Heart right ventricle (tissue), 16 donors: ENCODE measurements around the gene WDR64. TPM values are rescaled to one million over a fixed set of nuclear protein-coding genes. Genes with fewer than 3 reads are reported as not detected.

ENCODE experiments used
- ATAC-seq, 8 donors: fragments of 200-7000 bp; cut with Tn5 transposase; one replicate each; pipeline ENCODE4 v1.9.1; 2020; ENCODE audit warnings: mild to moderate bottlenecking in 8 of 8, moderate library complexity in 8 of 8, moderate number of reproducible peaks in 1 of 8
- DNase-seq, 2 donors: peaks; one replicate each; pipeline ENCODE4 v3.0.0-alpha.2; 2020
- H3K27ac ChIP-seq, 10 donors: fragments of 200-600 bp; sonication (generic) in 2 of 10; one replicate each; pipeline versions ENCODE4 v1.5.0 to v1.8.0; 2020 to 2022; ENCODE audit warnings: mild to moderate bottlenecking in 3 of 10
- H3K27me3 ChIP-seq, 7 donors: fragments of 200-600 bp; one replicate each; pipeline ENCODE4 v1.8.0; 2021 to 2022; ENCODE audit warnings: mild to moderate bottlenecking in 2 of 7
- H3K36me3 ChIP-seq, 9 donors: fragments of 200-600 bp; sonication (generic) in 1 of 9; one replicate each; pipeline versions ENCODE4 v1.5.0 to v1.8.0; 2020 to 2022; ENCODE audit warnings: mild to moderate bottlenecking in 2 of 9
- H3K4me1 ChIP-seq, 9 donors: fragments of 200-600 bp; sonication (generic) in 1 of 9; one replicate each; pipeline versions ENCODE4 v1.5.0 to v1.8.0; 2020 to 2022; ENCODE audit warnings: mild to moderate bottlenecking in 4 of 9
- H3K4me3 ChIP-seq, 10 donors: fragments of 200-600 bp; sonication (generic) in 2 of 10; one replicate each; pipeline versions ENCODE4 v1.5.0 to v1.8.0; 2020 to 2022; ENCODE audit warnings: mild to moderate bottlenecking in 7 of 10, moderate library complexity in 2 of 10
- H3K9me3 ChIP-seq, 11 donors: fragments of 200-600 bp in 10 of 11; sonication (generic) in 2 of 11; one replicate each; pipeline versions ENCODE4 v1.5.0 to v1.8.0; 2013 to 2022; ENCODE audit warnings: mild to moderate bottlenecking in 2 of 11, control low read depth in 1 of 11, moderate library complexity in 1 of 11
- WGBS, 2 donors: extraction: QIAGEN DNeasy Blood & Tissue Kit; methylation state at CpG; one replicate each; pipeline ENCODE4 v1.1.7; 2013; ENCODE audit warnings: inconsistent platforms in 1 of 2; 5-methylcytosine and 5-hydroxymethylcytosine counted together
- intact Hi-C, 10 donors: fragments of 100-400 bp; cut with DNase I; formaldehyde crosslinking; loops; one replicate each; pipeline versions ENCODE4 v1.11.1 to v1.14.2; 2022
- polyA plus RNA-seq, 2 donors: library from polyadenylated mRNA; stranded (reverse); fragments of 200-250 nt; gene quantifications; one replicate each; pipeline ENCODE4 v1.2.3, GENCODE V29; 2013
- total RNA-seq, 10 donors: library from RNA; stranded (reverse); fragmentation: NEBNext Ultra II Directional in 3 of 10; extraction: Animal tissue kit (Norgen Biotek cat#: 25700) in 3 of 10; gene quantifications; one replicate each; pipeline versions ENCODE4 v1.2.1 to v1.2.4, GENCODE V29; 2021 to 2023
- TF ChIP-seq, protein P1 (sequence below), 9 donors: fragments of 200-600 bp; sonication (generic) in 2 of 9; IDR thresholded peaks; one replicate each; pipeline versions ENCODE4 v1.5.0 to v1.8.0; 2021 to 2022; ENCODE audit warnings: antibody characterized with exemption in 9 of 9, mild to moderate bottlenecking in 5 of 9, moderate library complexity in 1 of 9
- donor health status: Arrhythmogenic right ventricular cardiomyopathy.
- donor health status: ischemic (EF 13 %, LVEDD 7.1; RV severe dilation, severe dysfunction).
- donor health status: healthy with polysubstance abuse.
- donor health status: DM: no; HTN: yes; CAD: no.
- donor health status: DM: no; HTN: no; CAD: no.
- donor health status: ischemic (EF 25% LVEDD 6.9; RV normal size, moderate dysfunction).
- donor health status: ischemic (EF 25% LVEDD 5.7; RV mildly dilated, moderate dysfunction).
- donor health status: healthy.
- donor health status: DM: yes; HTN: yes; CAD: no.
- donor health status: Ischemic cardiomyopathy.
- donor health status: ischemic (EF 35%, LVEDD 5.7; RV mildly dilated, moderate dysfunction).
- donor health status: nonischemic (EF 11% LVEDD 7.7; RV severe dilation, severe dysfunction).
- donor health status: DM: yes; HTN: yes; CAD: no.
- donor health status: PGD.
- donor health status: ischemic (EF 29% LVEDD 5.4; RV normal size, mild dysfunction).
- donor health status: nonischemic (EF 23%, LVEDD 6.1; RV moderate dilation, normal function).

WDR64 gene
- total and polyA plus RNA-seq, 12 donors: 0.59 TPM; not detected in 11

DNA sequence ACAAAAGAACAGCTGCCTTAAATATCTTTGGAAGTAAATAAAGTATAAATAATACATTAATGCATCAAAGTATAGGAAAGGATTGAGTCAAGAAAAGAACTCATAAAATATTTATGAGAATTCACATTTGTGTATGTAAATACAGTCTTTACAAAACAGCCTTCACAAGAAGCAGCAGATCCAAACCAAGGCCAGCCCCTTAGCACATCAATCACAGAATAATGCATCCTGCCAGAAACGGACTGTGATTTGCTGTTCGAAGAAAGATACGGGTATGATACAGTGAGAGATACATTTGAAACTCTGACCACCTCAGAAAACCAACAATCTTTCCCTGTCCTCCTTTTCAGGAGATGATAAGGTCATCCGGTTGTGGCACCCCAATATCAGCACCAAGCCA is 70.9 kb downstream of the WDR64 start:
- intact Hi-C loops: no loop called here
- TF ChIP-seq, protein P1, sequence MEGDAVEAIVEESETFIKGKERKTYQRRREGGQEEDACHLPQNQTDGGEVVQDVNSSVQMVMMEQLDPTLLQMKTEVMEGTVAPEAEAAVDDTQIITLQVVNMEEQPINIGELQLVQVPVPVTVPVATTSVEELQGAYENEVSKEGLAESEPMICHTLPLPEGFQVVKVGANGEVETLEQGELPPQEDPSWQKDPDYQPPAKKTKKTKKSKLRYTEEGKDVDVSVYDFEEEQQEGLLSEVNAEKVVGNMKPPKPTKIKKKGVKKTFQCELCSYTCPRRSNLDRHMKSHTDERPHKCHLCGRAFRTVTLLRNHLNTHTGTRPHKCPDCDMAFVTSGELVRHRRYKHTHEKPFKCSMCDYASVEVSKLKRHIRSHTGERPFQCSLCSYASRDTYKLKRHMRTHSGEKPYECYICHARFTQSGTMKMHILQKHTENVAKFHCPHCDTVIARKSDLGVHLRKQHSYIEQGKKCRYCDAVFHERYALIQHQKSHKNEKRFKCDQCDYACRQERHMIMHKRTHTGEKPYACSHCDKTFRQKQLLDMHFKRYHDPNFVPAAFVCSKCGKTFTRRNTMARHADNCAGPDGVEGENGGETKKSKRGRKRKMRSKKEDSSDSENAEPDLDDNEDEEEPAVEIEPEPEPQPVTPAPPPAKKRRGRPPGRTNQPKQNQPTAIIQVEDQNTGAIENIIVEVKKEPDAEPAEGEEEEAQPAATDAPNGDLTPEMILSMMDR (IDR thresholded peaks at IDR 0.05): no peak
- Histone ChIP-seq H3K27me3 (peaks cover 0 to 3% (median 0%) of the 10 kb centered on the region in 7 donors), H3K9me3 (peaks cover 0 to 8% (median 0%) of the 10 kb centered on the region in 11 donors), H3K27ac (no peak overlapping the region), H3K36me3 (no peaks in the 10 kb centered on the region), H3K4me1 (no peaks in the 10 kb centered on the region), H3K4me3 (no peak overlapping the region)
- no peak for DNase-seq
- WGBS, 2 donors: 69 to 74% methylated on average over 4 of the region's 4 CpGs
- ATAC-seq: no peak

DNA sequence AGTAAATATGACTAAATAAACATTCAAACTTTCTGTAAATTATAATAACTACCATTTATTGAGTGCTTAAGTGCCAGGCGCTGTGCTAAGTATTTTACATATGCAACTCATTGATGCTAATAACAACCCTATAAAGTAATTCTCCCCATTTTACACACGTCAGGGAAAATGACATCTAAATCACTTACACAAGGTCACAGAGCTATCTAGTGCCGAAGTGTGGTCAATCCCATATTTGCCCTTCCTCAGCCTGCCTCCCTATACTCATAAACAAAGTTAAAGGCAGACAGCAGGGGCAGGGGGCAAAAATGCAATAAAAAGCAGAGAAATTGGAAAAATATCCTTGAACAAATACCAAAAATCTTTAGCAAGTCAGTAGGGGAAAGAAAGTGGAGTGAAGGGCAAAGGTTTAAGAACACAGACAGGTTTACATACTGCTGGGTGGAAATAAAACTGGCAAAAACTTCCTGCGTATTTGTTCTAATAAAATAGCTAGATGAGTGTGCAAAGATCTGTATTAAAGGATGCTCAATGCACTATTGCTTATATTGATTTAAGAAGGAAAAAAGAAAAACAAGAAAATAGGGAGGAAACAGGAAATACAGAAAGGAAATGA is 72.8 kb downstream of the WDR64 start:
- WGBS, 2 donors: 68 to 71% methylated on average over 4 of the region's 4 CpGs
- no peaks in the 10 kb centered on the region for H3K4me1 ChIP-seq
- DNase-seq: no peak
- intact Hi-C loops: no loop called here
- TF ChIP-seq, protein P1 (IDR thresholded peaks at IDR 0.05): no peak
- H3K27ac ChIP-seq: no peak overlapping the region
- peaks cover 0 to 3% (median 0%) of the 10 kb centered on the region in 7 donors for H3K27me3 ChIP-seq
- H3K4me3 ChIP-seq: no peak overlapping the region
- no peaks in the 10 kb centered on the region for H3K36me3 ChIP-seq
- peaks cover 0 to 5% (median 0%) of the 10 kb centered on the region in 11 donors for H3K9me3 ChIP-seq
- ATAC-seq: no peak

DNA sequence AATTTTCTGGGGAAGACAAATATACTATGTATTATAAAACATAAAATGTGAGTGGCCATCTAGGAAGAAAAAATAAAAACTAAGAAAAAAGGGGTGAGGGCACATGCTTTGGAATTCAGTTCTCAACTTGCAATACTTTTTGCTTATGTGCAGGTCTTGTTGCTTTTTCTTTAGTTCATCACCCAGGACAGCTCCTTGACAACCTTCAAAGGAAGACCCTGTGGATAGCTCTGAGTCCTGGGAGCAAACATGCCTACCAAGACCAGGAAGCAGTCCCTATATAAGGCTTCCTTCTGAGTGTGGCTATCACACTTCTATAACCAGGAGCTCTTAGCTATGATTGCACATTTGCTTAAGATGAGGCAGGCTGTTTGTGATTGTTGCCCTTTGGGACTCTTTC is 78.0 kb downstream of the WDR64 start:
- TF ChIP-seq, protein P1 (IDR thresholded peaks at IDR 0.05): no peak
- intact Hi-C loops: no loop called here
- no peak for ATAC-seq

DNA sequence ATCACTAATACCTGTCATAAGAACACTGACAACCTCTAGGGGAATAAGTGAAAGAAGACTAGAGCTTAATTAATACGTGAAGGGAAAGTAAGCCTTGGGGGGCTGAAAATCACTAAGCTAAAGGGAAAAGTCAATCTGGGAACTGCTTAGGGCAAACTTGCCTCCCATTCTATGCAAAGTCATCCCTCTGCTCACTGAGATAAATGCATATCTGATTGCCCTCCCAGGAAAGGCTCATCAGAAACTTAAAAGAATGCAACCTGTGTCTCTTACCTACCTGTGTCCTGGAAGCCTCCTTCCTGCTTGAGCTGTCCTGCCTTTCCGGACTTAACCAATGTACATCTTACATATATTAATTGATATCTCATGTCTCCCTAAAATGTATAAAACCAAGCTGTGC is 81.8 kb downstream of the WDR64 start:
- Histone ChIP-seq H3K36me3 (no peaks in the 10 kb centered on the region), H3K9me3 (no peaks in the 10 kb centered on the region), H3K27ac (no peak overlapping the region), H3K4me1 (no peaks in the 10 kb centered on the region), H3K4me3 (no peak overlapping the region), H3K27me3 (peaks cover 0 to 8% (median 0%) of the 10 kb centered on the region in 7 donors)
- TF ChIP-seq, protein P1 (IDR thresholded peaks at IDR 0.05): no peak
- no peak for DNase-seq
- 93 to 96% methylated on average over 2 of the region's 2 CpGs for whole genome bisulfite sequencing, 2 donors
- intact Hi-C loops: no loop called here
- ATAC-seq: no peak

More for the DNA sequence above, 78.0 kb downstream of the WDR64 start:
- Histone ChIP-seq H3K4me3 (no peak overlapping the region), H3K36me3 (no peaks in the 10 kb centered on the region), H3K4me1 (no peaks in the 10 kb centered on the region), H3K9me3 (no peaks in the 10 kb centered on the region), H3K27ac (no peak overlapping the region), H3K27me3 (peaks cover 0 to 4% (median 0%) of the 10 kb centered on the region in 7 donors)
- no peak for DNase-seq
